Measurements from ENCODE around the gene SLC1A1.

Gene SLC1A1

DNA sequence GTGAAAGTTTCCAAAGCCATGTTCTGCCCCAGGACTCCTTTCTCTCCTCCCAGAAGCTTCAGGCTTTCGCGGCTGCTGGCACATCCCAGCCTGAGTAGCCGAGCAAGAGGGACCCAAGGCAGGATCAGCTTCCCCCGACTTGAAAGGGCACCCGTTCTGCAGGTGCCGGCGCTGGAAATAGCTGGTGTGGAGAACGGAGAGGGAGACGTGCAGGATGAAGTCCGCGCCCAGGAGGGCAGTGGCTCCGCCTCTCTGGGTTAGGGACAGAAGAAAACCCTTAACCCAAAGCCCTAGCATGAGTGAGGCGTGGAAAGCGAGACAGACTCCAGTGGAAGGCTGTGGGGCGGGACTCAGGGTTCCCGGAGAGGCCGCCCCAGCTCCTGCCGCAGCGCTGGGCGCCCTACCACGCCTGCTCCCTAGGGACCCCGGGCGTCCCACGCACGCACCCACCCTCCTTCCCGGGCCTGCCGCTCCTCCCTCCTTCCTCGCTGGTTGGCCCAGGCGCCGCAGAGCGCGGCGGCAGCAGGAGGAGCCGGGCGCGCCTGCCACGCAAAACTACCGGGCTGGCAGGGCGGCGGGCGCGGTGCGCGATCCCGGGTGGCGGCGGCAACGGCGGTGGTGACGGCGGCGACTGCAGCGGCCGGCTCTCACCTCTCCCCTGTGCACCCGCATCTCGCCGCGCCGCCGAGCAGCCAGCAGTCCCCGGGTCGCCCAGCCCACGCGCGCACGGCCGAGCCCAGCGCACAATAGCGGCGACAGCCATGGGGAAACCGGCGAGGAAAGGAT lies at the start of gene SLC1A1:
SLC1A1 (plus strand) TSS at position 550 of the 786 bp plus-strand sequence; CDS start at position 762, 212 bp downstream.
- in situ Hi-C loops (cut with MboI; ENCODE audit: low pct_unique_long_range_greater_than_20kb, low sequenced_read_pairs) = loop anchor here (25.0 kb wide), 1 partner anchor 97 kb away; no protein-coding TSS in a partner anchor
- peak; percentile 52 for DNase-seq

DNA sequence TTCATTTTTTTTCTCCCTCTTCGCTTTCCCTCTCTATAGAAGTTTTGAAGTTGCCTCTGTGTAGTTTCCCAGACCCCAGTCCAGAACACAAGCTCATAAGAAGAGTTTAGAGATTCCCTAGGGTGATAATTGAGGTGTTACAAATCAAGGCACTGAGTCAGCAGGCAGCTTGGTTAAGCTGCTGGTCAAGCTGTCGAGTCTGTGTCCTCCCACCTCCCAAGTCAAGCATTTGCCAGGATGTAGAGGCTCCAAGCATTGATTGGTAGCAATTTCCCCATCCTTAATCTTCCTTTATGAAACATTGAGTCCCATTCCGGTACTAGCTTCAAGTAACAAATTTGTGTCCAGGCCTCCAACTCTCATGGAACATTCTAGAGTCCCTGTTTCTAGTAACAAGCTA lies 47.5 kb upstream of the SLC1A1 start:
- DNase-seq = no peak
- in situ Hi-C loops (cut with MboI; ENCODE audit: low pct_unique_long_range_greater_than_20kb, low sequenced_read_pairs) = no loop called here

DNA sequence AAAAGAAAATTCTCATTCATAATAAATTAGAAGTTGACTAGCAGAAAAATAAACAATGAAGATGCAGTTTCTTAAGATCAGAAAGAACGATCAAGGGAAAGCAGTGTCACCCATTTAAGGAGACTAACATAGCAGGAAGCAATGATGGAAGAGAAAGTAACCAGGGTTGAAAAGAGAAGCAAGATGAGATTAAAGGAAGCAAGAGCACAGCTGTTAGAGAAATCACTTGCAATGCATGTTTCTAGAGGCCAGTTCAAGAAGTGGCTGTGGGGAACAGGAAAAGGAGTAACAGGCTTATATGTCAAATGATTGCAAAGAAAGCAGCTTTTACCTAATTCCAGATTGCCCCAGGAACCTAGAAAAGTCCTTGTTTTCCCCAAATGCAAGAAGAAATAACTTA lies 46.8 kb upstream of the SLC1A1 start:
- in situ Hi-C loops (cut with MboI; ENCODE audit: low pct_unique_long_range_greater_than_20kb, low sequenced_read_pairs) = no loop called here
- DNase-seq = no peak

DNA sequence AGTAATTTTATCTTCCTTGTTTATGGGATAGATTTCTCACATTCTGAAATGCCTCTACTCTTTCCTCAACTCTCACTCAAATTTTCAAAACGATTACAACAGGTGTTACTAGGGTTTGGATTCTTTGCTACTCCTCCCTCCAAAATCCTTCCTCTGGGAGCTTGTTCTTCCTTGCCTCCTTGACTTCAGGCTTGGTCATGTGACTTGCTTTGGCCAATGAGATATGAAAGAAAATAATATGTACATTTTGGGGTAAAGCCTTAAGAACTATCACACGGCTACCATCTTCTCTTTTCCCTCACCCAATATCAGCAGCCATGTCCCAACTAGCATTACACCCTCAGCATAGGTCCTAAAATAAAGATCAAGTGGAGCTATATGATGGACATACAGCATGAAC lies 28.8 kb upstream of the SLC1A1 start:
- in situ Hi-C loops (cut with MboI; ENCODE audit: low pct_unique_long_range_greater_than_20kb, low sequenced_read_pairs) = no loop called here
- no peak for DNase-seq

DNA sequence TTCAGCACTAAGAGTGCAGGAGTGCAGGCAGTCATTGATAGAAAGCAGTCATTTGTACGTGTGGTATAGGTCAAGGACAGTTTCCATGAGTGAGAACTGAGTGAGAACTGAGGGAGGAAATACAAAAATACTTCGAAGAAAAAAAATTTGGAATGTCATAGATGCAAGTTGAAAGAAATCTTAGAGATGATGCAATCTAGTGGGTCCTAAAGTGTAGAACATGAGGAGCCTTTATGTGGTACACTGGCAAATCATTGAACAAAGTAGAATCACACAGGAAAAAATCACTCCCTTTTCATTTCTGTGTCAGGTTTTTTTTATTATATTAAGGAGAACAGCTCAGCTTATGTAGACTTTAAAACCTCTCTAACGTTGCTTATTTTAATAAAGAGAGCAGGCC lies 26.4 kb upstream of the SLC1A1 start:
- DNase-seq = no peak
- in situ Hi-C loops (cut with MboI; ENCODE audit: low pct_unique_long_range_greater_than_20kb, low sequenced_read_pairs) = no loop called here

DNA sequence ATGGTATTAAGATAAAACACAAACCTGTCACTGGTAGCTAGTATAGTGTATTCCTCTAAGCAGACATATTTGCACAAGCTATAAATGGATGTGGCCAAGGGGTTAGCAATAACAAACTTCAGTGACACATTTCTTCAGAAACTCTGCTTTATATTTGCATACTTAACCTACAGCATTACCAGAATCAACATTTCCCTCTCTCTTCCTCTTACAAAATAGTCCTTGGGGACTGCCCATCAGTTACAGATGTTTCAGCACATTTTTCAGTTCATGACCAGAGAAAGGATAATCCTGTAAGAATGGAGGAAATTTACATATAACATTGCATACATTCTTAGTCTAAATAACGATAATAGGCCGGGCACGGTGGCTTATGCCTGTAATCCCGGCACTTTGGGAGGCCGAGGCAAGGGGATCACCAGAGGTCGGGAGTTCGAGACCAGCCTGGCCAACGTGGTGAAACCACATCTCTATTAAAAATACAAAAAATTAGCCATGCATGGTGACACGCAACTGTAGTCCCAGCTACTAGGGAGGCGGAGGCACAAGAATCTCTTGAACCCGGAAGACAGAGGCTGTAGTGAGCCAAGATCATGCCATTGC lies 25.3 kb upstream of the SLC1A1 start:
- in situ Hi-C loops (cut with MboI; ENCODE audit: low pct_unique_long_range_greater_than_20kb, low sequenced_read_pairs) = no loop called here
- DNase-seq = no peak

DNA sequence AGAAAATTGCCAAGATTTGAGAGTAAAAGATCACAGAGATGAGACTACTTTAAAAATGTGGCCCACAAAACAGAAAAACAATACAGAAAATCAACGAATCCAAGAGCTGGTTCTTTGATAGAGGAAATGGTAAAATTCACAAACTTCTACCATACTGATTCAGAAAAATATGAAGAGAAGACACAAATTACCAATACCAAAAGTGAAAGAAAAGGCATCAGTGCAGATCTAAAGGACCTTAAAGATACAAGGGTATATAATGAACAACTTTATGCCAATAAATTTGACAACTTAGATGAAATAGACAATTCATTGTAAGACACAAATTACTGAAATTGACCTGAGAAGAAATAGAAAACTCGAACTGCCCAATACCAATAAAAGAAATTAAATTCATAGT lies 24.4 kb upstream of the SLC1A1 start:
- no peak for DNase-seq
- in situ Hi-C loops (cut with MboI; ENCODE audit: low pct_unique_long_range_greater_than_20kb, low sequenced_read_pairs) = no loop called here

DNA sequence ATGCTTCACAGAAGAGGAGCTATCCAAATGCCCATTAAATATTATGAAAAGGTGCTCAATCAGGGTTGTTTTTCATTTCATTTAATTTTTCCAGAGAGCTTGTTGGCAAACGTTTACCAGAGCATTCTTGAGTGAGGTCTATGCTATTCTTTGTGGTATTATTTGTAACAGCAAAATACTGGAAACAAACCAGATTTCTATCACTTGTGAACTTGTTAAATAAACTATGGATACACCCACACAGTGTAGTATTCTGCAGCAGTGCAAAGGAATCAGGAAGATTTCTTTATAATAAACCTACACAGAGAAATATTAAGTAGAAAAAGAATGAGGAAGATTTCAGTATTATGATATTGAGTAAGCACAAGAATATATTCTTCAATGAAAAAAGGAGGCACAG lies 15.0 kb upstream of the SLC1A1 start:
- in situ Hi-C loops (cut with MboI; ENCODE audit: low pct_unique_long_range_greater_than_20kb, low sequenced_read_pairs) = loop anchor here (25.0 kb wide), 1 partner anchor 112 kb away; no protein-coding TSS in a partner anchor
- no peak for DNase-seq

DNA sequence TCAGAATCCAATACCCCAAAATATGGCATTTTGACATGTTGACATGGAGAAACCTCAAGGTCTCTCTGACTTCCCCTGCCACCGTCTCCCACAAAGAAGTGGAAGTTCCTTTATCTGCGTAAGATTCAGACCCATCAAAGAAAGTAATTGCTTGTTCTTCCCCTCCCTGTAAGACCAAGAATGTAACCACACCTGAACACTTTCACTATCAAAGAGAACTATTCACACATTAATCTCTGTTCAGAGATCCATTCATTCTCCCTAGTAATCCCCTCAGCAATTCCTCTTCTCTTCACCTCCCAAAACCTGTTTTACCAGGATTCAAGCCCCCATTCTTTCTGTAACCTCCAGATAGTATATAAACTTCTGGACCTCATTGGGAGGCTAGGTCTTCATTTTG lies 4.1 kb upstream of the SLC1A1 start:
- DNase-seq = no peak
- in situ Hi-C loops (cut with MboI; ENCODE audit: low pct_unique_long_range_greater_than_20kb, low sequenced_read_pairs) = loop anchor here (25.0 kb wide), 1 partner anchor 101 kb away; no protein-coding TSS in a partner anchor

DNA sequence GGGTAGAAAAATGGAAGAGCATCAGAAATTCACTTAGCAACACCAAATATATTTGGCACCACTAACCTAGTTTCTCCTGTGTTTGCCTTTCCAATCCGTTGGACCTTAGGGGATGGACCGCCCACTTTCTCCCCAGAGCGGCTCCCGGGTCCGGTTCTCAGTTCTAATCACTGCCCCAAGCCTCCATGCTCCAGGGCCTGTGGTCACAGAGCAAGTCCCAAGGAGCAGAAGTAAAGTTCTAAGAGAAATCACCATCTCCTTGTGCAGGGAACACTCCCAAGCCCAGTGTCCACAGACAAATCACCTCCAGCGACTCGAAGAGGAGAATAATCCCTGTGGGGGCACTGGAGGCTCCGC lies 728 bp upstream of the SLC1A1 start:
- in situ Hi-C loops (cut with MboI; ENCODE audit: low pct_unique_long_range_greater_than_20kb, low sequenced_read_pairs) = loop anchor here (25.0 kb wide), 1 partner anchor 98 kb away; no protein-coding TSS in a partner anchor

DNA sequence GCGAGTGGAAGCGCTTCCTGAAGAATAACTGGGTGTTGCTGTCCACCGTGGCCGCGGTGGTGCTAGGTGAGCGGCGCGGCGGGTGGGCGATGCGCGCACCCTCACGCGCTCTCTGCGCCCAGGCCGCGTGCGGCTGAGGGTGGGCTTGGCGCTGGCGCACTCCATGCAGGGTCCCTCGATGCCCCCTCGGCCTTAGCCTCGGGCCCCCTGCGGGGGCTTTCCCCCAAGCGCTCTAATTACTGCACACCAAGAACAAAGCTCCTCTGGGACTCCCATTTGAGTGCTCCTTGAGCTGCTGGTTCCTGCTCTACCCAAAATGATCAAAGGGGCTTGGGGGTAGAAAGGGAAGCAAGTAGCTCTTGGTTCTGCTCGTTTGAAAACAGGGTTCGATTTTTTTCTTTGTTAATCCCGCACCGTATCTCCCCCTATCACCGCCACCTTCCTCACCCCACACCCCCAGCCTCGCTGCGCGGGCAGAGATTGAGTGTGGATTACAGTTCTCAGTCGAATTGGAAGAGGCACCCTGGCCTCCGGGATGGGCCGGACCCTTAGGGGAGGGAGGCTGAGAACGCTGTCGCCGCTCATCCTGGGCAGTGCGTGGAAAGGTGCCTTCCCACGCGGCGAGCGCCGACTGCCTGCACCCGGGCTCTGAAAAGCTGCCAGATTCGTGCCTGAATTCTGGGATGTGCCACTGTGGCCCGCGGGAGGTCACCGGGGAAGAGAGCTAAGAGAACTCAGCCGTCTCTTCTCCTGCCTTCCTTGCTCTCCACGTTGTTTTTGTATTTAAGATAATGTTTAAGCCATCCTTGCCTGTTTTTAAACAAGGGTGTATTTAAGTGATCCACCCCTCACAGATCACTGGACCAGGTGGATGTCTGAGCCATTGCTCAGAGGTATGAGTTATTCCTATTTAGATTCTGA lies 697 bp downstream of the SLC1A1 start:
- in situ Hi-C loops (cut with MboI; ENCODE audit: low pct_unique_long_range_greater_than_20kb, low sequenced_read_pairs) = loop anchor here (25.0 kb wide), 1 partner anchor 96 kb away; no protein-coding TSS in a partner anchor
- DNase-seq = no peak

More for the DNA sequence above, 728 bp upstream of the SLC1A1 start:
- no peak for DNase-seq

DNA sequence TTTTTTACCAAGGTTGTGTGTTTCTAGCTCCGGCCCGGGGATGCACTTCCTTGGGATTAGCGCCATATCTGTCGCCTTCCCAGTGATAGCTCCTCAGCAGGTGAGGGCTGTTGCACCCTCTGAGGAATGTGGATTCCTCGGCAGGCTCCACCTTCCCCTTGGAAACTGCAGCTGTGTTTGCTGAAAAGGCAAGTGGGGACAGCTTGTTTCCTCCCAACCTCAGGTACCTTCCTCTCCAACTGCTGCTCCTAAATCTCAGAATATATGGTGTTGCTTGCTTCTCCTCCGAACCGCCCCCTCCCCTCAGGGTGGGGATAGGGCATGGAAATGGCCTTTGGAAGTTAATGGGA lies 1.3 kb downstream of the SLC1A1 start:
- in situ Hi-C loops (cut with MboI; ENCODE audit: low pct_unique_long_range_greater_than_20kb, low sequenced_read_pairs) = loop anchor here (25.0 kb wide), 1 partner anchor 96 kb away; no protein-coding TSS in a partner anchor
- DNase-seq = no peak

DNA sequence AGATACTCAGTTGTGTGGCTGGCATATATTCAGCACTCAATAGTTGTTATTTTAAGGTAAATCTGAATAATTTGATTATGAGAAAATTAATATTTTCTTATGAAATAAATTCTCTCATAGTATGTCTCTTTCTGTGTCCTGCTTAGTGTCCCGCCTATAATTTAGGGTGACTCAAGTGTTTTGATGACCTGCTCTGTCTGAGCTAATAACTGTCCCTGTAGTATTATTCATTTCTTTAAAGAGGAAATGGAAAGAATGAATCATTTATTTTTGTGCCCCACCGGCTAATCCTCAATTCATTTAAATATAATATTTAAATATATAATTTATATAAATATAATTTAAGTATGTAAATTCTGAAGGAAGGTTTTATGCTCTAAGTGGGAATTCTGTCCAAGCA lies 4.1 kb downstream of the SLC1A1 start:
- in situ Hi-C loops (cut with MboI; ENCODE audit: low pct_unique_long_range_greater_than_20kb, low sequenced_read_pairs) = loop anchor here (25.0 kb wide), 1 partner anchor 93 kb away; no protein-coding TSS in a partner anchor
- DNase-seq = no peak

DNA sequence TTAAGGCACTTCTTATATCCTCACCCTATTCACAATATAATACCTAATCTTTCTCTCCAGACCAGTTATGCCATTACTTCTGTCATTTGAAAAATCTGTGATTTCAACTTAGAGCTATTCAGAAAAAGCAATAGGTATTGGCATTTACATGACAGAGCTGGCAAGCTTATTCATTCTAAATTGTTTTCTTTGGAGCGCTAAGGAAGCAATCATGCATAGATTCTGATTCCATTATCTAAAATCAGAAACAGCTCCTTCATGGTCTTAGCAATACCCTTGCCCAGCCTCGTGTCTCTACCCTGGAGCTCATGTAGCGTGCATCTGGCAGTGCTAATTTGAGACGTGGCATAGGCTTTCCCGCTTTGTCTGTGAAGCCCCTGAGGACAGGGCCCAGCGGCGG lies 4.5 kb downstream of the SLC1A1 start:
- DNase-seq = no peak
- in situ Hi-C loops (cut with MboI; ENCODE audit: low pct_unique_long_range_greater_than_20kb, low sequenced_read_pairs) = loop anchor here (25.0 kb wide), 1 partner anchor 92 kb away; no protein-coding TSS in a partner anchor

DNA sequence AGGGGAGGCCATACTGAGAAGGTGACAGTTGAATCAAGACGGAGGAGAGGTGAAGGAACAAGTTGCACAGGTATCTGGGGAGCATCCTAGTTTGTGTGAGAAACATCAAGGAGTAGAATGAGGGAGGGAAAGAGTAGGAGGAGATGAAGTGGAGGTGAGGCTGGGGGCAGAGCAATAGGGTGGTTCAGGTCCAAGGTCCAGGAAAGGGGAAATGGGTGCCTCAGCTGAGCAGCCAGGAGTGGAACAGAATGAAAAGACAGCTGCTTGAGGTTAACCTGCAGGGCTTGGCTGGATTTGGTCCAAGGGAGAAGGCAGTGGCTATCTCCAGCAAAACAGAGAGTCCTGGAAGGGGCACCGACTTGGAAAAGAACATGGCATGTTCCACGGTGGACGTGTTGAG lies 5.3 kb downstream of the SLC1A1 start:
- in situ Hi-C loops (cut with MboI; ENCODE audit: low pct_unique_long_range_greater_than_20kb, low sequenced_read_pairs) = loop anchor here (25.0 kb wide), 1 partner anchor 92 kb away; no protein-coding TSS in a partner anchor
- DNase-seq = no peak

DNA sequence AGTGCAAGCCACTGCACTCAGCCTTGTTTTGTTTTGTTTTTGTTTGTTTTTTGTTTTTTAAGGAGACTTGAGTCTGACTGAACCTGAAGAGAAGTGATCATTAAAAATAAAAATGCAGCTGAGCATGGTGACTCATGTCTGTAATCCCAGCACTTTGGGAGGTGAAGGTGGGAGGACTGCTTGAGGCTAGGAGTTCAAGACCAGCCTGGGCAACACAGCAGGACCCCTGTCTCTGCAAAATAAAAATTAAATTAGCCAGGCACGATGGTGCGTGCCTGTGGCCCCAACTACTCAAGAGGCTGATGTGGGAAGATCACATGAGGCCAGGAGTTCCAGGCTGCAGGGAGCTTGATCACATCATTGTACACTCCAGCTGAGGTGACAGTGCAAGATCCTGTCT lies 6.2 kb downstream of the SLC1A1 start:
- in situ Hi-C loops (cut with MboI; ENCODE audit: low pct_unique_long_range_greater_than_20kb, low sequenced_read_pairs) = loop anchor here (25.0 kb wide), 1 partner anchor 91 kb away; no protein-coding TSS in a partner anchor
- DNase-seq = no peak

DNA sequence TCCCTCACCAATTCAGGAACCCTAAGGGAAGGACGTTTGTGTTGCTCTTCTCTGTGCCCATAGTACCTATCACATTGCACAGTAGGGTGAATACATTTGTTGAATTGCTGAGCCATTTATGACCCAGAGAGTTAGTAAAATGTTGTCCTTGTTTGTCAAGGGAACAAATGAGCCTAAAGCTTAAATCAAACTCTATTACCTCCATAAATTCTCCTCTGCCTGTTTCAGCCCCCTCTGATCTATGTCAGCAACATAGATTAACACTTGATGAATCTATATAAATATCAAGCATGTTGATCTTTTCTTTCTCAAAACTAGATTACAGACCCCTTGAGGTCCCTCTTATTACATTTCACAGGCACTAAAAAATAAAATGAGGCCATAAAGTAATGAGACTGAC lies 7.1 kb downstream of the SLC1A1 start:
- in situ Hi-C loops (cut with MboI; ENCODE audit: low pct_unique_long_range_greater_than_20kb, low sequenced_read_pairs) = loop anchor here (25.0 kb wide), 1 partner anchor 90 kb away; no protein-coding TSS in a partner anchor
- DNase-seq = no peak

DNA sequence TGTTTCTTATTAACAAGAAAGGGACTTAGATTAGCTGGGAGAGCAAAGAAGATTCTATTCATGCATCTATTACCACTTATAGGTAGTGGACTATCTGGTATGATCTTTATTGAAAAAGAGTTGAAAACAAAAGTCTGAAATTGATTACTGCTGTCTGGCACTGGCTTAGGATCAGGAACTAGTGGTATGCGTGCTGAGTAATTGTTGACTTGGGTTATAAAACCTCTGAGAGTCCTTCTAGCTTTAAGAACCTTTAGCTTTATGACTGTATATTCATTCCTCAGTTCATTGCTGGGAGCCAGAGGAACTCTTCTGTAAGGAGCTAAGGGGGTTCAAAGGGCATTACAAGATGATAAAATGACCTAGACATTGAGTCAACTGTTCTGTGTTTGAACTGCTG lies 7.6 kb downstream of the SLC1A1 start:
- in situ Hi-C loops (cut with MboI; ENCODE audit: low pct_unique_long_range_greater_than_20kb, low sequenced_read_pairs) = loop anchor here (25.0 kb wide), 1 partner anchor 89 kb away; no protein-coding TSS in a partner anchor

DNA sequence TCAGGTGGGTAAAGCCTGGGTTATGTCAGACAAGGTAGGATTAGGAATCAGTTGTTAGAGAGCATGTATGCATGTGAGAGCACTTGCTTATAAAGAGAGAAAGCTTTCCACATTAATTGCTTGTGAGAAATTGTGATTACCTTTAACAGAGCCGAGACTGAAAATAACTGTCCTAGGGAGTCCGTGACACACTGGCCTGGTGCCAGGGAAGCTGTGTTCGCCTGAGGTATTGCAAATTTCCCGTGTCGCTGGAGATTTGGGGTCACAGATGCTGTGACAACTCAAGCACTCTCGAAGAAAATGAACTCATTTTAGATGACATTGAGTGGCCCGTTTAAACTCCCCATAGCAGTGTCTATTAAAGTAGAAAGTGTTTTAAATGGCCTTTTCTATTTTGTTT lies 9.6 kb downstream of the SLC1A1 start:
- DNase-seq = no peak
- in situ Hi-C loops (cut with MboI; ENCODE audit: low pct_unique_long_range_greater_than_20kb, low sequenced_read_pairs) = loop anchor here (25.0 kb wide), 1 partner anchor 87 kb away; no protein-coding TSS in a partner anchor

More for the DNA sequence above, 7.6 kb downstream of the SLC1A1 start:
- DNase-seq = no peak
